Sigmoid colon (tissue), 7 donors: ENCODE results near the gene PACS2. TPM values are rescaled to one million over a fixed set of nuclear protein-coding genes. Genes with fewer than 3 reads are reported as not detected.

Experiments used
- DNase-seq: peaks from one replicate; pipeline ENCODE4 v3.0.0-alpha.2; 2019
- H3K27ac ChIP-seq, 4 donors: fragments of 200-600 bp; sonication (generic); one replicate each; pipeline ENCODE4 v1.5.1; 2016 to 2019; ENCODE audit warnings: mild to moderate bottlenecking in 1 of 4
- H3K27me3 ChIP-seq, 3 donors: fragments of 200-600 bp; sonication (generic); one replicate each; pipeline ENCODE4 v1.5.1; 2019; ENCODE audit warnings: mild to moderate bottlenecking in 1 of 3
- H3K36me3 ChIP-seq, 4 donors: fragments of 200-600 bp; sonication (generic); one replicate each; pipeline ENCODE4 v1.5.1; 2016 to 2019
- H3K4me1 ChIP-seq, 4 donors: fragments of 200-600 bp; sonication (generic); one replicate each; pipeline ENCODE4 v1.5.1; 2017 to 2019
- H3K4me3 ChIP-seq, 4 donors: fragments of 200-600 bp; sonication (generic); one replicate each; pipeline ENCODE4 v1.5.1; 2017 to 2019; ENCODE audit warnings: mild to moderate bottlenecking in 2 of 4, moderate library complexity in 1 of 4
- H3K9me3 ChIP-seq, 4 donors: fragments of 200-600 bp in 3 of 4; sonication (generic) in 3 of 4; one replicate each; pipeline versions ENCODE4 v1.5.1 to v1.6.1; 2013 to 2019
- EP300 ChIP-seq, 4 donors: sonication (generic); formaldehyde crosslinking; IDR thresholded peaks; one replicate each; pipeline ENCODE4 v1.6.1; 2017; ENCODE audit warnings: antibody characterized with exemption in 4 of 4
- POLR2A ChIP-seq, 2 donors: fragments of 450-650 bp; IDR thresholded peaks; one replicate each; pipeline ENCODE4 v1.6.1; 2016; ENCODE audit warnings: antibody characterized with exemption in 2 of 2, mild to moderate bottlenecking in 2 of 2, moderate library complexity in 2 of 2
- POLR2AphosphoS5 ChIP-seq, 4 donors: sonication (generic); formaldehyde crosslinking; IDR thresholded peaks; one replicate each; pipeline ENCODE4 v1.6.1; 2017; ENCODE audit warnings: antibody characterized with exemption in 4 of 4
- WGBS, 2 donors: extraction: QIAGEN DNeasy Blood & Tissue Kit; methylation state at CpG; one replicate each; pipeline ENCODE4 v1.1.7; 2013; 5-methylcytosine and 5-hydroxymethylcytosine counted together
- intact Hi-C: fragments of 100-400 bp; cut with DNase I; formaldehyde crosslinking; loops from one replicate; pipeline ENCODE4 v1.15.1; 2023
- polyA plus RNA-seq, 3 donors: library from polyadenylated mRNA; stranded (reverse); fragments of 200-250 nt; gene quantifications; one replicate each; pipeline ENCODE4 v1.2.3, GENCODE V29; 2013
- total RNA-seq, 4 donors: library from RNA; depleted of rRNA; stranded (reverse); fragments of >200 nt; gene quantifications; one replicate each; pipeline ENCODE4 v1.1.0, GENCODE V29; 2016
- TF ChIP-seq, protein P1 (sequence below), 4 experiments: fragments of 450-650 bp in 3 of 4; fragments of 200-600 bp in 1 of 4; IDR thresholded peaks; one replicate each; pipeline ENCODE4 v1.5.1; 2016 to 2019; ENCODE audit warnings: antibody characterized with exemption in 4 of 4, mild to moderate bottlenecking in 3 of 4, moderate library complexity in 2 of 4
- donor health status: healthy with polysubstance abuse.
- donor health status: Bipolar disorder and iron deficiency.
- donor health status: healthy.

The PACS2 gene
- total and polyA plus RNA-seq, 7 donors, result 19.8 to 90.6 (median 46.7) TPM

DNA sequence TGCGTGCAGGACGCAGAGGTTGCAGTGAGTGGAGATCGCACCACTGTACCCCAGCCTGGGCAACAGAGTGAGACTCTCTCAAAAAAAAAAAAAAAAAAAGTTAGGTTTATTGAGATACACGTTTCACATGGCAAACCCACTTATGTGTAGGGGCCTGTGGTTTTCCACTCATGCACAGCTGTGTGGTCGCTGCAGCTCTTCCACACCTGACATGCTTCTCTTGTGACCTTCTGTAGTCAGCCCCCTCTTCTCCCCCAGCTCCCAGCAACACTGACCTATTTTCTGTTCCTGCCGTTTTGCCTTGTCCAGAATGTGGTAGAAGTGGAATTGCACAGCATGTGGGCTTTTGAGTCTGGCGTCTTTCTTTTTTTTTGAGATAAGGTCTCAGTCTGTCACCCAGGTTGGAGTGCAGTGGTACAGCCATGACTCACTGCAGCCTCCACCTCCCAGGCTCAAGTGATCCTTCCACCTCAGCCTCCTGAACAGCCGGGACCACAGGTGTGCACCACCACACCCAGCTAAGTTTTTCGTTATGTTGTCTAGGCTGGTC lies 113.5 kb downstream of the PACS2 start:
- no peak for TF ChIP-seq POLR2AphosphoS5 (IDR thresholded peaks at IDR 0.05)
- no peak for TF ChIP-seq EP300 (IDR thresholded peaks at IDR 0.05)
- TF ChIP-seq, protein P1, sequence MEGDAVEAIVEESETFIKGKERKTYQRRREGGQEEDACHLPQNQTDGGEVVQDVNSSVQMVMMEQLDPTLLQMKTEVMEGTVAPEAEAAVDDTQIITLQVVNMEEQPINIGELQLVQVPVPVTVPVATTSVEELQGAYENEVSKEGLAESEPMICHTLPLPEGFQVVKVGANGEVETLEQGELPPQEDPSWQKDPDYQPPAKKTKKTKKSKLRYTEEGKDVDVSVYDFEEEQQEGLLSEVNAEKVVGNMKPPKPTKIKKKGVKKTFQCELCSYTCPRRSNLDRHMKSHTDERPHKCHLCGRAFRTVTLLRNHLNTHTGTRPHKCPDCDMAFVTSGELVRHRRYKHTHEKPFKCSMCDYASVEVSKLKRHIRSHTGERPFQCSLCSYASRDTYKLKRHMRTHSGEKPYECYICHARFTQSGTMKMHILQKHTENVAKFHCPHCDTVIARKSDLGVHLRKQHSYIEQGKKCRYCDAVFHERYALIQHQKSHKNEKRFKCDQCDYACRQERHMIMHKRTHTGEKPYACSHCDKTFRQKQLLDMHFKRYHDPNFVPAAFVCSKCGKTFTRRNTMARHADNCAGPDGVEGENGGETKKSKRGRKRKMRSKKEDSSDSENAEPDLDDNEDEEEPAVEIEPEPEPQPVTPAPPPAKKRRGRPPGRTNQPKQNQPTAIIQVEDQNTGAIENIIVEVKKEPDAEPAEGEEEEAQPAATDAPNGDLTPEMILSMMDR (IDR thresholded peaks at IDR 0.05), result no peak
- no peak for TF ChIP-seq POLR2A (IDR thresholded peaks at IDR 0.05)
- intact Hi-C loops, result no loop called here
- no peak for DNase-seq
- Histone ChIP-seq H3K4me1 (peaks cover 0 to 4% (median 0%) of the 10 kb centered on the region in 4 donors), H3K27ac (no peak overlapping the region), H3K36me3 (peaks cover 0 to 14% (median 0%) of the 10 kb centered on the region in 4 donors), H3K9me3 (no peaks in the 10 kb centered on the region), H3K4me3 (no peak overlapping the region), H3K27me3 (no peaks in the 10 kb centered on the region)
- WGBS, 2 donors, result 87 to 89% methylated on average over 9 of the region's 9 CpGs

DNA sequence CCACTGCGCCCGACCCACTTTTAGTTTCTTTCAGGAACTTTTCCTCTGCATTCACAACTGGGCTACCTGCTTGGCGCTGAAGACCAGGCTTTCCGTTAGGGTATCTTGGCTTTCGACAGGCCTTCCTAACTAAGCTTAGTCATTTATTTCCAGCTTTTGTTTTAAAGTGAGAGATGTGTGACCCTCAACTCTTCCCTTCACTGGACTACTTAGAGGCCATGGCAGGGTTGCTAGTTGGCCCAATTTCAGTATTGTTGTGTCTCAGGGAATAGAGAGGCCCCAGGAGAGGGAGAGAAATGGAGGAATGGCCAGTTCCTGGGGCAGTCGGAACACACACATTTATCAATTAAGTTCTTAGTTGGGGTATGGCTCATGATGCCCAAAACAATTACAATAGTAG lies 115.5 kb downstream of the PACS2 start:
- Histone ChIP-seq H3K9me3 (no peaks in the 10 kb centered on the region), H3K4me3 (no peak overlapping the region), H3K27ac (peak overlapping the region in 1 of 4 donors; percentile 34), H3K27me3 (no peaks in the 10 kb centered on the region), H3K4me1 (peaks cover 0 to 4% (median 0%) of the 10 kb centered on the region in 4 donors), H3K36me3 (peaks cover 0 to 14% (median 0%) of the 10 kb centered on the region in 4 donors)
- WGBS, 2 donors, result 91 to 95% methylated on average over 6 of the region's 6 CpGs
- DNase-seq, result no peak
- intact Hi-C loops, result no loop called here
- TF ChIP-seq POLR2AphosphoS5 (IDR thresholded peaks at IDR 0.05) (no peak), POLR2A (IDR thresholded peaks at IDR 0.05) (no peak), EP300 (IDR thresholded peaks at IDR 0.05) (no peak)
- TF ChIP-seq, protein P1 (IDR thresholded peaks at IDR 0.05), result no peak

DNA sequence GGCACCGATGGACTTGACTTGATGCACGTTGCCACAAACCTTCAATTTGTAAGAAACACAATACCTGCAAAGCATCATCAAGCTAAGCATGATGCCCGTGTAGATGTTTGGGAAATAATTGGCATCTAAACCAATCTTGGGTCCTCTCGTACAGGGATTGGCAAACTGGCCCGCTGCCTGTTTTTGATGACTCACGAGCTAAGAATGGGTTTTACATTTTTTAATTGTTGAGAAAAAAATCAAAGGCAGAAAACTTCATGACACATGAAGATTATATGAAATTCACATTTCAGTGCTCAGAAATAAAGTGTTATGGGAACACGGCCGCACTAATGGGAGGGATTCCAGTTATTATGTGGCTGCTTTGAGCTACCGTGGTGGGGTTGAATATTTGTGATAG lies 116.0 kb downstream of the PACS2 start:
- Histone ChIP-seq H3K27me3 (no peaks in the 10 kb centered on the region), H3K36me3 (peaks cover 0 to 14% (median 0%) of the 10 kb centered on the region in 4 donors), H3K9me3 (no peaks in the 10 kb centered on the region), H3K4me1 (peaks cover 0 to 4% (median 0%) of the 10 kb centered on the region in 4 donors), H3K4me3 (no peak overlapping the region), H3K27ac (peak overlapping the region in 1 of 4 donors; percentile 34)
- intact Hi-C loops, result no loop called here
- no peak for DNase-seq
- WGBS, 2 donors, result 79 to 81% methylated on average over 9 of the region's 9 CpGs
- TF ChIP-seq, protein P1 (IDR thresholded peaks at IDR 0.05), result no peak
- TF ChIP-seq POLR2A (IDR thresholded peaks at IDR 0.05) (no peak), POLR2AphosphoS5 (IDR thresholded peaks at IDR 0.05) (no peak), EP300 (IDR thresholded peaks at IDR 0.05) (no peak)

DNA sequence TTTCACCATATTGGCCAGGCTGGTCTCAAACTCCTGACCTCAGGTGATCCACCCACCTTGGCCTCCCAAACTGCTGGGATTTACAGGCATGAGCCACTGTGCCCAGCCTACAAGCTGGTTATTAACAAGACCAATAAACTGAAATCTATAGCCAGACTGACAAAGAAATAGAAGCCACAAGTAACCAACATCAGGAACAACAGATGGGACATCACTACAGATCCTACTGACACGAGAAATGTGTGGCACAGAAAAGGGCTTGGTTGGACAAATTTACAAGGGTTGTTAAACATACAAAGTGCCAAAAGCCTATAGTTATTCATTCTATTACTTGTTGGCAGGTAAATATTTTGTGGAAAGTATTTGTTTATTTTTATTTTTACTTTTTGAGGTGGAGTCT lies 116.7 kb downstream of the PACS2 start:
- H3K36me3 ChIP-seq, result peaks cover 0 to 12% (median 0%) of the 10 kb centered on the region in 4 donors
- no peak for DNase-seq
- H3K27ac ChIP-seq, result peak overlapping the region in 1 of 4 donors; percentile 34
- peaks cover 0 to 4% (median 0%) of the 10 kb centered on the region in 4 donors for H3K4me1 ChIP-seq
- H3K4me3 ChIP-seq, result no peak overlapping the region
- intact Hi-C loops, result no loop called here
- no peak for TF ChIP-seq EP300 (IDR thresholded peaks at IDR 0.05)
- TF ChIP-seq, protein P1 (IDR thresholded peaks at IDR 0.05), result no peak
- no peak for TF ChIP-seq POLR2A (IDR thresholded peaks at IDR 0.05)
- H3K27me3 ChIP-seq, result no peaks in the 10 kb centered on the region
- no peaks in the 10 kb centered on the region for H3K9me3 ChIP-seq
- 84 to 87% methylated on average over 1 of the region's 1 CpG for WGBS, 2 donors

DNA sequence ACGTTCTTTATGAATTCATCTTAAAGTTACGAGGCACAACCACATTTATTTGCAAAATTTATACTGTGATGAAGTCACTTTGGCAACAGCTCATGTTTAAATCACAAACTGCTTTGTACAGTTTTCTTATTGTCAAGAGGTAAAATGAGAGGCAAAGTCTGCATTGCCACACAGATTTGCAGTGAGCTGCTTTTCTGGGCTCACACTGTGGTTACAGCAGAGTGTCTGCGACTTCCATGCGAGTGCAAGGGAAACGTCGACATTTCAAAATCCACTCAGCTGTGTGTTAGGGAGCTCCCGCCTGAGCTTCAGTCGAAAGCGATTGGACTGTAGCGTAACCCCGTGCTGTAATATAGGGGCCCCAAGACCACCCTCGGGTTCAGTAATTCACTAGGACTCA lies 118.1 kb downstream of the PACS2 start:
- no peaks in the 10 kb centered on the region for H3K36me3 ChIP-seq
- H3K4me1 ChIP-seq, result peaks cover 0 to 6% (median under 1%) of the 10 kb centered on the region in 4 donors
- intact Hi-C loops, result no loop called here
- H3K4me3 ChIP-seq, result no peak overlapping the region
- no peaks in the 10 kb centered on the region for H3K27me3 ChIP-seq
- H3K9me3 ChIP-seq, result no peaks in the 10 kb centered on the region
- no peak overlapping the region for H3K27ac ChIP-seq
- DNase-seq, result no peak
- TF ChIP-seq, protein P1 (IDR thresholded peaks at IDR 0.05), result no peak
- TF ChIP-seq EP300 (IDR thresholded peaks at IDR 0.05) (no peak), POLR2A (IDR thresholded peaks at IDR 0.05) (no peak), POLR2AphosphoS5 (IDR thresholded peaks at IDR 0.05) (no peak)
- WGBS, 2 donors, result 94 to 95% methylated on average over 12 of the region's 12 CpGs
